ENCODE measurements around the gene RNGTT.

The RNGTT gene

DNA sequence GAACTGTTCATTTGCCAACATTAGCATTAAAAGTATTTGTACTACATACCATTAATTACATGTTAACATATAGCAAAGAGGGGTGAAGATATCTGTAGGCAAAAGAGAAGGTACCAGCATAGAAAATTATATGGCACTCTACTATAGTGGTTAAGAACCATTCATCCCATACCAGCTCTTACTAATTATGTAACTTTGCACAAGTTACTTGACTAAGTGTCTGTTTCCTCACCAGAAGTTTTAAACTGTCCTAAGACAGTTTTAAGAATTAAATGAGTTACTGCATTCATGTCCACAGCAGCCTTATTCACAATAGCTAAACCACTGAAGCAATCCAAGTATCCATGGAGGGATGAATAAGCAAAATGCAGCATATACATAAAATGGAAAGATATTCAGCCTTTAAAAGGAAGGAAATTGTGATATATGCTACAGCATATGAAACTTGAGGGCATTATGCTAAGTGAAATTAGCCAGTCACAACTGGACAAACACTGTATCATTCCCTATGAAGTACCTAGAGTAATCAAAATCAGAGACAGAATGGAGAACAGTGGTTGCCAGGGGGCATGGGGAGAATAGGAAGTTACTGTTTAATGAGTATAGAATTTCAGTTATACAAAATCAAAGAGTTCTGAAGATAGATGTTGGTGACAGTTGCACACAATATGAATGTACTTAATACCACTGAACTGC, 98.9 kb downstream of the RNGTT start:
- DNase-seq: no peak
- Histone ChIP-seq H3K27ac (no peak overlapping the region), H3K9me3 (ENCODE audit: severe bottlenecking) (no peaks in the 10 kb centered on the region), H3K4me3 (ENCODE audit: low read depth, low read length) (no peak overlapping the region), H3K36me3 (no peaks in the 10 kb centered on the region), H3K27me3 (ENCODE audit: insufficient read depth, low read depth, severe bottlenecking) (no peaks in the 10 kb centered on the region)
- TF ChIP-seq, protein P1, sequence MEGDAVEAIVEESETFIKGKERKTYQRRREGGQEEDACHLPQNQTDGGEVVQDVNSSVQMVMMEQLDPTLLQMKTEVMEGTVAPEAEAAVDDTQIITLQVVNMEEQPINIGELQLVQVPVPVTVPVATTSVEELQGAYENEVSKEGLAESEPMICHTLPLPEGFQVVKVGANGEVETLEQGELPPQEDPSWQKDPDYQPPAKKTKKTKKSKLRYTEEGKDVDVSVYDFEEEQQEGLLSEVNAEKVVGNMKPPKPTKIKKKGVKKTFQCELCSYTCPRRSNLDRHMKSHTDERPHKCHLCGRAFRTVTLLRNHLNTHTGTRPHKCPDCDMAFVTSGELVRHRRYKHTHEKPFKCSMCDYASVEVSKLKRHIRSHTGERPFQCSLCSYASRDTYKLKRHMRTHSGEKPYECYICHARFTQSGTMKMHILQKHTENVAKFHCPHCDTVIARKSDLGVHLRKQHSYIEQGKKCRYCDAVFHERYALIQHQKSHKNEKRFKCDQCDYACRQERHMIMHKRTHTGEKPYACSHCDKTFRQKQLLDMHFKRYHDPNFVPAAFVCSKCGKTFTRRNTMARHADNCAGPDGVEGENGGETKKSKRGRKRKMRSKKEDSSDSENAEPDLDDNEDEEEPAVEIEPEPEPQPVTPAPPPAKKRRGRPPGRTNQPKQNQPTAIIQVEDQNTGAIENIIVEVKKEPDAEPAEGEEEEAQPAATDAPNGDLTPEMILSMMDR (IDR thresholded peaks at IDR 0.05; ENCODE audit: low read depth, low read length): no peak

DNA sequence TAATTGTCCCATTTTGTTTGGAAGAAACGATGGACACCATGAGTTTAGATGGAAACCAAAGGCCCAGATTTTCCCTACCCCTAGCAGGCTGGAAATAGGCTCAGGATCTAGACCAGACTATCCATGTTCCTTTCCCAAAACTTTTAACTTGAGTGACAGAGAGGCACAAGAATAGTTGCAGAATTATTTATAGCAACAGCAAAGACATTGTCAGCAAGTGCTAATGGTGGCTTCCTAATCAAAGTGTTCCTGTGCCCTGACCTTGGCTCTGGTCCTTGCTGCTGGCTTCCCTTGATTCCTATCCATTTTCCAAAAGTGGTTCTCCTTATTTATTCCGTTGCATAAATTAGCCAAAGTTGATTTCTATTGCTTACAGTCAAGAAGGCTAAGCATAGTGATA, 103.1 kb downstream of the RNGTT start:
- Histone ChIP-seq H3K9me3 (ENCODE audit: severe bottlenecking) (no peaks in the 10 kb centered on the region), H3K36me3 (no peaks in the 10 kb centered on the region), H3K27ac (no peak overlapping the region), H3K27me3 (ENCODE audit: insufficient read depth, low read depth, severe bottlenecking) (no peaks in the 10 kb centered on the region), H3K4me3 (ENCODE audit: low read depth, low read length) (no peak overlapping the region)
- TF ChIP-seq, protein P1 (IDR thresholded peaks at IDR 0.05; ENCODE audit: low read depth, low read length): no peak
- DNase-seq: no peak

DNA sequence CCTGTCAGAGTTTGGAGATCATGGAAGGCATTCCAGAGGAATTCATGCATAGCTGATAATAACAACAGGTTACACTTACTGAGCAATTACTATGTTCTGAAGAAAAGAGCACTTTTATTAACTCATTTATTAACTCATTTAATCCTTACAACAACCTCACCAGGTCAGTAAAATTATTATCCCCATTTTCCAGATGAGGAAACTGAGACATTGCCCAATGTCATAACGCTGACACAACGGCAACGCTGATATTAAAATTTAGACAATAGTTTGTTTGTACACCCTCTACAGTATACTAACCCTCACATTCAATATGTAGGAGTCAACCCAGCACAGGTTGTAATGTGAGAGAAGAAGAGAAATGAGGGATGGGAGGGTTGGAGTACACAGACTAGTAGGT, 105.0 kb downstream of the RNGTT start:
- TF ChIP-seq, protein P1 (IDR thresholded peaks at IDR 0.05; ENCODE audit: low read depth, low read length): no peak
- Histone ChIP-seq H3K9me3 (ENCODE audit: severe bottlenecking) (no peaks in the 10 kb centered on the region), H3K4me3 (ENCODE audit: low read depth, low read length) (no peak overlapping the region), H3K27me3 (ENCODE audit: insufficient read depth, low read depth, severe bottlenecking) (no peaks in the 10 kb centered on the region), H3K27ac (no peak overlapping the region), H3K36me3 (no peaks in the 10 kb centered on the region)
- no peak for DNase-seq

DNA sequence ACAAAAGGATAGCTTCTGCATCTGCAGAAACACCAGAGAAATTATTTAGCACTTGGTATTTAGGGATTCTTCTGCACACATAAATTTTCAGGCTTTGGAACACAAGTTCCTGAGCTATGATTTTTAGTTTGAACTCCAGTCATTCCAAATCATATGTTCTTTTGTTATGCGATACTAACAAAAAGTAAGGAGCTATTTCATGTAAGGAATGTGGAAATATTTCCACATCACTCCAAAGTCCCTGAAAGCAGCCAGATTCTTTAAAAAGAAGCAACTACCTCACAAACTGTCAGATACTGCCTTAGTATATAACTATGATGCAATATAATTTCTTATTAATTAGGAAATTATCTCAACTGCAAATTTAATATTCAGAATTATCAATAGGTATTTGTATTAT, 106.9 kb downstream of the RNGTT start:
- no peaks in the 10 kb centered on the region for H3K9me3 ChIP-seq (ENCODE audit: severe bottlenecking)
- H3K27me3 ChIP-seq (ENCODE audit: insufficient read depth, low read depth, severe bottlenecking): no peaks in the 10 kb centered on the region
- no peak overlapping the region for H3K27ac ChIP-seq
- no peak for DNase-seq
- TF ChIP-seq, protein P1 (IDR thresholded peaks at IDR 0.05; ENCODE audit: low read depth, low read length): no peak
- no peak overlapping the region for H3K4me3 ChIP-seq (ENCODE audit: low read depth, low read length)
- H3K36me3 ChIP-seq: no peaks in the 10 kb centered on the region

DNA sequence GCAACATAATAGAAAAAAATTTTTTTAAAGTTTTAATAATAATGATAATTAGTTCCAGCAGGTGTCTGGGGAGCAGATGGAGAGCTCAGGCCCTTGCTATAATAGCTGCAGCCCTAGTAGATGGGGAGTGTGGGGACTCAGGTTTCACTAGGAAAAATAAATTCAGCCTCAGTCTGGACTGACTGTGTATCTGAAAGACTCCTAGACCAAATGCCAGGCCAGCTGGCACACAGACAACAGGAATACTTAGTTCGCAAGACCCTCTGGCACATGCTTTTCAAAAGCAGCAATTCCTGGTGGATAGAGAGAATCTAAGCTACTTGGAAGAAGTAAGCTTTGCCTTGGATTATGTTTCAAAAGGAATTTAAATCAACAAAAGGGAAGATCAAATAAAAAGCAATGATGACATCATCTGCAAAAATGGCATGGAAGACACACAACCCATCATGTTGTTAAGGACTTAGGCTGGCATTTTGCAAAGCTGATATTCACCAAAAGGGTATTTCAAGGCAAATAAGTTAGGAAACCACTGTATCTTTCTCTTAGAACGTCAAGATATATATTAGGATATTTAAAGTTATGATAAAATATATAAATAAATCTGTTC, 107.8 kb downstream of the RNGTT start:
- H3K9me3 ChIP-seq (ENCODE audit: severe bottlenecking): no peaks in the 10 kb centered on the region
- TF ChIP-seq, protein P1 (IDR thresholded peaks at IDR 0.05; ENCODE audit: low read depth, low read length): no peak
- H3K4me3 ChIP-seq (ENCODE audit: low read depth, low read length): no peak overlapping the region
- H3K27me3 ChIP-seq (ENCODE audit: insufficient read depth, low read depth, severe bottlenecking): no peaks in the 10 kb centered on the region
- no peaks in the 10 kb centered on the region for H3K36me3 ChIP-seq
- H3K27ac ChIP-seq: no peak overlapping the region
- no peak for DNase-seq

Measured in WERI-Rb-1 (cell line).